Cardiac muscle cell (in vitro differentiated cells and primary cell): Measurements from ENCODE around the gene DDX10. TPM values are rescaled to one million over a fixed set of nuclear protein-coding genes. Genes with fewer than 3 reads are reported as not detected.

ENCODE experiments used
- DNase-seq, 2 donors: peaks; one replicate each; pipeline versions ENCODE4 v3.0.0 to v3.0.0-alpha.2; 2010 to 2017; ENCODE audit warnings: low read depth in 1 of 2, low spot score in 1 of 2
- H3K27ac ChIP-seq: fragments of 200-600 bp; sonication (generic); 2 replicates; pipeline ENCODE4 v1.5.1; 2016
- H3K27me3 ChIP-seq: fragments of 200-600 bp; sonication (generic); 2 replicates; pipeline ENCODE4 v1.6.0; 2016; ENCODE audit warnings: control low read depth
- H3K36me3 ChIP-seq: fragments of 200-600 bp; sonication (generic); 2 replicates; pipeline ENCODE4 v1.5.1; 2016; ENCODE audit warnings: control low read depth
- H3K4me1 ChIP-seq: fragments of 200-600 bp; sonication (generic); 2 replicates; pipeline ENCODE4 v1.8.1; 2017; ENCODE audit warnings: low read depth, mild to moderate bottlenecking, mixed run types
- H3K4me3 ChIP-seq: fragments of 200-600 bp; sonication (generic); 2 replicates; pipeline ENCODE4 v1.5.1; 2016; ENCODE audit warnings: mild to moderate bottlenecking
- H3K9me3 ChIP-seq: fragments of 200-600 bp; sonication (generic); 2 replicates; pipeline ENCODE4 v1.5.1; 2017; ENCODE audit warnings: low read depth, mild to moderate bottlenecking, control low read depth
- CTCF ChIP-seq: IDR thresholded peaks from 2 replicates; pipeline ENCODE4 v1.5.1; 2012; ENCODE audit warnings: low read depth, mild to moderate bottlenecking, low read length
- polyA plus RNA-seq: library from polyadenylated mRNA; unstranded; fragments of >200 nt; fragmentation: Nextera tagmentation; extraction: Ambion mirVana; gene quantifications from 2 replicates; pipeline ENCODE4 v1.2.1, GENCODE V29; 2016
- total RNA-seq: library from RNA; depleted of rRNA; stranded (reverse); fragments of >200 nt; gene quantifications from 2 replicates; pipeline ENCODE4 v1.2.3, GENCODE V29; 2016

Gene DDX10
- total and polyA plus RNA-seq, 2 experiments from 2014 or later, result 16.0 to 17.9 TPM

GRCh38 chr11:108715239-108715638, 50.4 kb downstream of the DDX10 start:
- H3K27me3 ChIP-seq, result no peaks in the 10 kb centered on the region
- no peak overlapping the region for H3K4me3 ChIP-seq
- H3K27ac ChIP-seq, result no peak overlapping the region
- no peak for DNase-seq
- TF ChIP-seq CTCF, result no peak
- H3K9me3 ChIP-seq, result no peaks in the 10 kb centered on the region
- H3K36me3 ChIP-seq, result peaks cover 4% of the 10 kb centered on the region
- no peaks in the 10 kb centered on the region for H3K4me1 ChIP-seq

GRCh38 chr11:108718466-108718865, 53.6 kb downstream of the DDX10 start:
- Histone ChIP-seq H3K36me3 (peaks cover 7% of the 10 kb centered on the region), H3K27me3 (no peaks in the 10 kb centered on the region), H3K4me1 (peaks cover 5% of the 10 kb centered on the region), H3K9me3 (no peaks in the 10 kb centered on the region), H3K4me3 (no peak overlapping the region), H3K27ac (no peak overlapping the region)
- no peak for DNase-seq
- no peak for TF ChIP-seq CTCF

GRCh38 chr11:108724974-108725689, 60.3 kb downstream of the DDX10 start:
- no peak for TF ChIP-seq CTCF
- H3K9me3 ChIP-seq, result no peaks in the 10 kb centered on the region
- peaks cover 5% of the 10 kb centered on the region for H3K4me1 ChIP-seq
- no peak overlapping the region for H3K27ac ChIP-seq
- no peaks in the 10 kb centered on the region for H3K27me3 ChIP-seq
- H3K36me3 ChIP-seq, result peaks cover 3% of the 10 kb centered on the region
- H3K4me3 ChIP-seq, result no peak overlapping the region
- no peak for DNase-seq

GRCh38 chr11:108726077-108726800, 61.4 kb downstream of the DDX10 start:
- no peak overlapping the region for H3K27ac ChIP-seq
- no peaks in the 10 kb centered on the region for H3K27me3 ChIP-seq
- DNase-seq, result no peak
- H3K4me1 ChIP-seq, result peaks cover 5% of the 10 kb centered on the region
- no peak for TF ChIP-seq CTCF
- peaks cover 3% of the 10 kb centered on the region for H3K36me3 ChIP-seq
- no peak overlapping the region for H3K4me3 ChIP-seq
- no peaks in the 10 kb centered on the region for H3K9me3 ChIP-seq

GRCh38 chr11:108727665-108728064, 62.8 kb downstream of the DDX10 start:
- Histone ChIP-seq H3K4me3 (no peak overlapping the region), H3K36me3 (peaks cover 3% of the 10 kb centered on the region), H3K27me3 (no peaks in the 10 kb centered on the region), H3K27ac (no peak overlapping the region), H3K4me1 (peaks cover under 1% of the 10 kb centered on the region), H3K9me3 (no peaks in the 10 kb centered on the region)
- no peak for TF ChIP-seq CTCF
- no peak for DNase-seq
